Mammary epithelial cell (primary cell): Measurements from ENCODE around the gene GNA15.

Experiments used
- CTCF ChIP-seq, 2 donors: IDR thresholded peaks in 1 of 2; conservative IDR thresholded peaks in 1 of 2; 2 replicates each; pipeline ENCODE4 v1.5.1; 2011 to 2012; ENCODE audit warnings: inconsistent platforms in 2 of 2, low read length in 2 of 2, mild to moderate bottlenecking in 2 of 2, control low read depth in 1 of 2, low read depth in 1 of 2; ENCODE audit not compliant: insufficient read depth in 1 of 2; ENCODE audit errors: extremely low read depth in 1 of 2
- EZH2 ChIP-seq: IDR thresholded peaks from 2 replicates; pipeline ENCODE4 v1.6.1; 2012; ENCODE audit warnings: low read length, inconsistent platforms, borderline replicate concordance

DNA sequence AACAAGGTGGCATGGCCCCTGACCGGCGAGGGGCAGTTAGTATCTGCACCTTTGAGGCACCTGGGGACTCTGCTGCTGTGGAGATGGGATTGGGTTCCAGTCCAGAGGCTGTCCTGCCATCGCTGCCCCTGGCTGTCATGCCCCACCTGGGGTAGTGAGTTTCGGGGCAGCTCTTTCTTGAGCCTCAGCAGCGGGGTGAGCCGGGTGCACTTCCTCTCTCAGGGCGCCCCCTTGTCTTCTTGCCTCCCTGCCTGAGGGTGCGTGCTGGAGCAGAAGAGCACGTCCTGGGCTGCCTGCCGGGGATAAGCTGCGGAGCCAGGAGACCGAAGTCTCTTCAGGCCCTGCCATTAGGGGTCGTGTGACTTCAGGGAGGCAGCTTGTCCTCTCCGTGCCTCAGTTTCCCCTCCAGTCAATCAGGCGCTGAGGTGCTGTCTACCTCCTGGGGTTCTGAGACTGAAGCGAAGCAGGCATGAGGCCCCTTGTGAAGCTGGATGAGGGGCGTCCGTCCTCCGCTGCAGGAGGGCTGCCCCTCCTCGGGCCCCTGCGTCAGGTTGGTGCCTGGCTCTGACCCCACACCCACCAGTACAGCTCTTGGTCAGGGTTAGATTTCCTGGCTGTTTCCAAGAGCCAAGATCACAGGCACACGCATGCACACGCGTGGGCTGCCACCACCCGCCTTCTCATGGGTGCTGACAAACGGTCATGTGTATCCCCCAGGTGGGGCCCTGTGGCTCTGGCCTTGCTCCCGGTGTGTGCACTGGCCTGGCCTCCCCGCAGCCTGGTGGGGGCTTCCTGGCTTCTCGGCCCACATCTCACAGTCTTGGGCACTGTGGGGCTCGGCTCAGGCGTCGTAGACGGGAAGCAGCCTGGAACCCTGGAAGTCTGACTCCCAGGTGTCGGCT lies 33.3 kb upstream of the GNA15 start:
- no peak for TF ChIP-seq EZH2
- no peak for TF ChIP-seq CTCF (conservative IDR thresholded peaks at IDR 0.05 in 1 of 2, IDR thresholded peaks at IDR 0.05 in 1 of 2; ENCODE audit: extremely low read depth in 1 of 2, insufficient read depth in 1 of 2, low read depth in 1 of 2, low read length in 2 of 2)
